ENCODE data around the gene EVPLL. TPM values are rescaled to one million over a fixed set of nuclear protein-coding genes. Genes with fewer than 3 reads are reported as not detected.
"Not testable (repeated sequence)": the region's sequence is repeated elsewhere in the genome, so short reads cannot be mapped to it uniquely, and the experiment has no call there.

EVPLL gene
- total RNA-seq, 1 experiment from 2014 or later: not detected

- not testable (repeated sequence) for DNase-seq (ENCODE audit: low read depth)
Observed at GRCh38 chr17:18423015-18423414, 45.4 kb downstream of the EVPLL start.

GRCh38 chr17:18425593-18425992, 48.0 kb downstream of the EVPLL start:
- DNase-seq (ENCODE audit: low read depth): not testable (repeated sequence)

GRCh38 chr17:18426639-18427038, 49.1 kb downstream of the EVPLL start:
- DNase-seq (ENCODE audit: low read depth): not testable (repeated sequence)

- DNase-seq (ENCODE audit: low read depth): not testable (repeated sequence)
Observed at GRCh38 chr17:18432206-18432605, 54.6 kb downstream of the EVPLL start.

Small RNAs within 50 kb of the gene (small RNA-seq; reads per million reads assigned to genes)
- not detected for gene AL353997.5
- not detected for gene YWHAEP2

Other genes starting within 250 kb of the EVPLL start
- gene ALKBH5, start 193.9 kb upstream of the EVPLL start, total RNA-seq (2014; rRNA removed; shearing (Covaris generic)): 75.9 and 91.6 TPM in 2 replicates
- 36.5 and 39.3 TPM in 2 replicates for gene LLGL1, start 152.1 kb upstream of the EVPLL start, total RNA-seq (2014; rRNA removed; shearing (Covaris generic))
- 189 and 191 TPM in 2 replicates for gene FLII, start 119.0 kb upstream of the EVPLL start, total RNA-seq (2014; rRNA removed; shearing (Covaris generic))
- 5.7 and 8.1 TPM in 2 replicates for gene MIEF2, start 117.1 kb upstream of the EVPLL start, total RNA-seq (2014; rRNA removed; shearing (Covaris generic))
- gene TOP3A, start 62.8 kb upstream of the EVPLL start, total RNA-seq (2014; rRNA removed; shearing (Covaris generic)): 80.3 and 84.9 TPM in 2 replicates
- gene SMCR8, start 62.5 kb upstream of the EVPLL start, total RNA-seq (2014; rRNA removed; shearing (Covaris generic)): 13.0 and 15.4 TPM in 2 replicates
- 20.2 and 20.7 TPM in 2 replicates for gene SHMT1, start 14.2 kb upstream of the EVPLL start, total RNA-seq (2014; rRNA removed; shearing (Covaris generic))
- not detected in 2 replicates for gene LGALS9C, start 99.0 kb downstream of the EVPLL start, total RNA-seq (2014; rRNA removed; shearing (Covaris generic))